HEK293T (cell line): ENCODE measurements around the gene MYADML2.

ENCODE experiments used
- ARNT ChIP-seq: fragments of 450-650 bp; IDR thresholded peaks from 2 replicates; pipeline ENCODE4 v1.6.1; 2017; ENCODE audit warnings: mild to moderate bottlenecking
- ELF4 ChIP-seq: fragments of 450-650 bp; IDR thresholded peaks from 2 replicates; pipeline ENCODE4 v1.6.1; 2017; ENCODE audit warnings: antibody characterized with exemption
- SP1 ChIP-seq: fragments of 450-650 bp; IDR thresholded peaks from 2 replicates; pipeline ENCODE4 v1.6.1; 2017
- SUZ12 ChIP-seq: fragments of 450-650 bp; IDR thresholded peaks from 2 replicates; pipeline ENCODE4 v1.6.1; 2016; ENCODE audit warnings: mild to moderate bottlenecking

DNA sequence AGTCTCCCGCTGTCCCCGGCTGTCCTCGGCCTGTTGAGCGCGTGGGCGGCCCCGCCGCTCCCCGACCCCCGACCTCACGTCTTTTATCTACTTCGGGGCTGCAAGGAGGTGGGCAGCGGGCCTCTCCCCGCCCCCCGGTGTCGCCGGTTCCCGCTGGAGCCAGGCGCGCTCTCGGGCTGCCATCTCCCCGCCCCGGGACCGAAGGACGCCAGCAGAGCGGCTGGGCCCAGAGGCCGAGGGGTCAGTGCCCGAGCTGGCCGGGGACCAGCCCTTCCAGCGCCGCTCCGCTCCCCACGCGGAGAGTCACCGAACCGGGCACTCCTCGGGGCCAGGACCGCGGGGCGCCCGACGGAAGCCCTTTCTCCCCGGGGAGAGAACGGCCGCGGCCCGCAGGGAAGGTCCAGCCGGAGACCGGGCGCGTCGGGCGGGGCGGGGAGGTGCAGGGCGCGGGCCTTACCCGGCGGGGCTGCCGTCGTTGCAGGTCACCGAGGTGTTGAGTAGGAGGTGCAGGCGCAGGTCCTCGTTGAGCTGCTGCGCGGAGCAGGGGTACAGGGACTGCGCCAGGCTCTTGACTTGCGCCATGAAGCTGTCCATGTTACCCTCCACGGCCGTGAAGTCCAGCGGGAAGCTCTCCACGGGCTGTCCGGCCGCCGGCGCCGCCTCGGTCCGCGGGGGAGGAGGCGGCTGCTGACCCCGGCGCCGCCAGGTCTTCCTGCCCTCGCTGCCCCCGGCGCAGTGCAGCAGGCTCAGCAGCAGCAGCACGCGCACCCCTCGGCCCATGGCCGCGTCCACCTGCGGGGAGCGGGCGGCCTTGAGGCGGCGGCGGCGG, 13.3 kb upstream of the MYADML2 start:
- no peak for TF ChIP-seq SP1
- TF ChIP-seq ELF4 = no peak
- no peak for TF ChIP-seq SUZ12
- no peak for TF ChIP-seq ARNT
